HepG2 (cell line): ENCODE measurements around the gene TCEA3. TPM values are rescaled to one million over a fixed set of nuclear protein-coding genes. Genes with fewer than 3 reads are reported as not detected.

Experiments used
- ATAC-seq: fragments of 200-7000 bp; cut with Tn5 transposase; 3 replicates; pipeline ENCODE4 v1.9.1; 2020; ENCODE audit warnings: mild to moderate bottlenecking, moderate library complexity
- BruUV-seq: library from RNA; stranded (reverse); fragments of 400-500 nt; replicated peaks from 2 replicates; lab custom pipeline; 2021; lab: Mats Ljungman, UMichigan
- CTCF ChIA-PET: fragments of 300-600 bp; formaldehyde crosslinking; extraction: SDS; loops from one replicate; lab custom pipeline; 2021; ENCODE audit warnings: low total read pairs, inconsistent platforms, low intra/inter-chr PET ratio; lab: Yijun Ruan, JAX
- POLR2A ChIA-PET: fragments of 350-600 bp; sonication (Branson Sonifier 250); formaldehyde crosslinking; loops from one replicate; lab custom pipeline; 2020; ENCODE audit warnings: antibody characterized with exemption, inconsistent platforms; lab: Yijun Ruan, JAX
- DNase-seq: peaks from one replicate; pipeline ENCODE4 v3.0.0-alpha.2; 2015; ENCODE audit warnings: low spot score
- FAIRE-seq: peaks from 3 replicates; lab custom pipeline; 2011; peaks lifted over from hg19 to GRCh38; lab: Jason Lieb, UNC
- H2AFZ ChIP-seq: one replicate; pipeline ENCODE4 v1.6.1; 2011; ENCODE audit warnings: low read length, inconsistent platforms
- H3K27ac ChIP-seq: fragments of 300-600 bp; 3 replicates; pipeline ENCODE4 v1.8.0; 2011; ENCODE audit warnings: mixed run types, mild to moderate bottlenecking, mixed read lengths, low read length, inconsistent platforms; ENCODE audit not compliant: insufficient read depth; ENCODE audit errors: extremely low read length
- H3K27me3 ChIP-seq, 2 experiments: fragments of 200-600 bp in 1 of 2; 2 replicates in 1 of 2; 3 replicates in 1 of 2; pipeline versions ENCODE4 v1.6.0 to v1.8.0; 2011; ENCODE audit warnings: low read length in 2 of 2, mild to moderate bottlenecking in 2 of 2, moderate library complexity in 2 of 2, inconsistent platforms in 1 of 2; ENCODE audit not compliant: insufficient read depth in 2 of 2, control insufficient read depth in 1 of 2
- H3K36me3 ChIP-seq, 2 experiments: fragments of 200-600 bp in 1 of 2; replicated peaks in 1 of 2; 2 replicates in 1 of 2; 3 replicates in 1 of 2; pipeline versions ENCODE4 v1.5.1 to v1.8.0; 2011; ENCODE audit warnings: low read length in 2 of 2, inconsistent platforms in 1 of 2; ENCODE audit not compliant: insufficient read depth in 2 of 2, control insufficient read depth in 1 of 2
- H3K4me1 ChIP-seq: 2 replicates; pipeline ENCODE4 v1.5.1; 2012; ENCODE audit warnings: low read length, inconsistent platforms; ENCODE audit not compliant: insufficient read depth
- H3K4me2 ChIP-seq: 2 replicates; pipeline ENCODE4 v1.6.0; 2011; ENCODE audit warnings: low read depth, low read length, inconsistent platforms
- H3K4me3 ChIP-seq, 3 experiments: fragments of 200-600 bp in 1 of 3; sonication (generic), shearing (Covaris generic) in 1 of 3; replicated peaks in 1 of 3; 2 replicates each; pipeline ENCODE4 v1.5.1; 2011 to 2016; ENCODE audit warnings: low read length in 3 of 3, inconsistent platforms in 2 of 3, low read depth in 2 of 3, mild to moderate bottlenecking in 2 of 3, control low read depth in 1 of 3, mixed read lengths in 1 of 3; ENCODE audit not compliant: insufficient read depth in 1 of 3
- H3K79me2 ChIP-seq: one replicate; pipeline ENCODE4 v1.6.1; 2011; ENCODE audit warnings: low read length, inconsistent platforms; ENCODE audit not compliant: insufficient read depth
- H3K9ac ChIP-seq: 2 replicates; pipeline ENCODE4 v1.6.0; 2011; ENCODE audit warnings: mild to moderate bottlenecking, low read depth, low read length, inconsistent platforms; ENCODE audit not compliant: insufficient read depth
- H3K9me3 ChIP-seq: 2 replicates; pipeline ENCODE4 v1.5.1; 2012; ENCODE audit warnings: mild to moderate bottlenecking, low read length
- H4K20me1 ChIP-seq: 2 replicates; pipeline ENCODE4 v1.6.0; 2011; ENCODE audit warnings: inconsistent platforms, mild to moderate bottlenecking, low read length, moderate library complexity; ENCODE audit not compliant: insufficient read depth
- EED ChIP-seq: sonication (generic); formaldehyde crosslinking; IDR thresholded peaks from 2 replicates; pipeline ENCODE4 v1.5.0; 2020; ENCODE audit warnings: mild to moderate bottlenecking, missing genetic modification reagents
- EP300 ChIP-seq, 3 experiments: sonication (generic) in 1 of 3; formaldehyde crosslinking in 1 of 3; IDR thresholded peaks; 2 replicates each; pipeline versions ENCODE4 v1.5.1 to v1.6.1; 2011 to 2020; ENCODE audit warnings: low read depth in 2 of 3, low read length in 2 of 3, borderline replicate concordance in 1 of 3, improper control_type of control experiment in 1 of 3, mild to moderate bottlenecking in 1 of 3, missing genetic modification reagents in 1 of 3, moderate library complexity in 1 of 3
- FOXA1 ChIP-seq, 2 experiments: fragments of 450-650 bp in 1 of 2; sonication (generic) in 1 of 2; formaldehyde crosslinking in 1 of 2; IDR thresholded peaks; 2 replicates each; pipeline versions ENCODE4 v1.4.0 to v1.6.1; 2016 to 2020; ENCODE audit warnings: missing genetic modification reagents in 1 of 2
- IKZF1 ChIP-seq: fragments of 450-650 bp; IDR thresholded peaks from 2 replicates; pipeline ENCODE4 v1.7.1; 2016
- JUNB ChIP-seq: sonication (generic); formaldehyde crosslinking; IDR thresholded peaks from 2 replicates; pipeline ENCODE4 v1.8.0; 2022; ENCODE audit warnings: missing genetic modification reagents, mild to moderate bottlenecking, borderline replicate concordance
- KDM6A ChIP-seq: IDR thresholded peaks from 2 replicates; pipeline ENCODE4 v1.6.1; 2016; ENCODE audit warnings: low read depth
- KLF12 ChIP-seq: sonication (generic); formaldehyde crosslinking; IDR thresholded peaks from 2 replicates; pipeline ENCODE4 v1.4.0; 2020; ENCODE audit warnings: missing genetic modification reagents, borderline replicate concordance
- KLF6 ChIP-seq: IDR thresholded peaks from 2 replicates; pipeline ENCODE4 v1.8.0; 2016; ENCODE audit warnings: missing biosample characterization, missing genetic modification reagents
- MAX ChIP-seq: IDR thresholded peaks from 2 replicates; pipeline ENCODE4 v1.6.1; 2012; ENCODE audit warnings: inconsistent platforms
- PAF1 ChIP-seq: IDR thresholded peaks from 2 replicates; pipeline ENCODE4 v1.6.1; 2016; ENCODE audit warnings: missing genetic modification reagents, missing compliant biosample characterization
- PTBP1 ChIP-seq: fragments of 200-400 bp; formaldehyde crosslinking; IDR thresholded peaks from 2 replicates; pipeline ENCODE4 v1.6.1; 2018; ENCODE audit warnings: low read length, low read depth; ENCODE audit not compliant: poor library complexity, severe bottlenecking
- STAT6 ChIP-seq: sonication (generic); formaldehyde crosslinking; IDR thresholded peaks from 2 replicates; pipeline ENCODE4 v1.4.0; 2020; ENCODE audit warnings: missing genetic modification reagents, mild to moderate bottlenecking, borderline replicate concordance
- TARDBP ChIP-seq: sonication (generic); formaldehyde crosslinking; IDR thresholded peaks from 2 replicates; pipeline ENCODE4 v1.8.0; 2022; ENCODE audit warnings: mild to moderate bottlenecking, missing genetic modification reagents
- TOPORS ChIP-seq: sonication (generic); formaldehyde crosslinking; IDR thresholded peaks from 2 replicates; pipeline ENCODE4 v1.8.0; 2023; ENCODE audit warnings: mild to moderate bottlenecking, missing genetic modification reagents
- U2AF1 ChIP-seq: fragments of 200-400 bp; formaldehyde crosslinking; optimal IDR thresholded peaks from 2 replicates; pipeline ENCODE3; 2017; ENCODE audit warnings: mild to moderate bottlenecking, low read depth, low read length
- ZNF24 ChIP-seq: fragments of 450-650 bp; IDR thresholded peaks from 2 replicates; pipeline ENCODE4 v1.6.1; 2017; ENCODE audit warnings: antibody characterized with exemption, mild to moderate bottlenecking
- ZNF331 ChIP-seq: sonication (generic); formaldehyde crosslinking; IDR thresholded peaks from 2 replicates; pipeline ENCODE4 v1.4.0; 2020; ENCODE audit warnings: missing genetic modification reagents
- ZNF354B ChIP-seq: sonication (generic); formaldehyde crosslinking; IDR thresholded peaks from 2 replicates; pipeline ENCODE4 v1.8.0; 2022; ENCODE audit warnings: mild to moderate bottlenecking, missing genetic modification reagents
- ZNF784 ChIP-seq: sonication (generic); formaldehyde crosslinking; IDR thresholded peaks from 2 replicates; pipeline ENCODE4 v1.5.1; 2020; ENCODE audit warnings: missing genetic modification reagents, mild to moderate bottlenecking, borderline replicate concordance
- WGBS: methylation state at CpG from one replicate; pipeline ENCODE4 v1.1.6; 2017; ENCODE audit warnings: low lambda C conversion rate; 5-methylcytosine and 5-hydroxymethylcytosine counted together
- in situ Hi-C: cut with HindIII; loops from 2 replicates; pipeline ENCODE4 v1.10.0; 2017; ENCODE audit warnings: low pct_unique_long_range_greater_than_20kb; ENCODE audit not compliant: extremely low pct_ligation_motif_present
- intact Hi-C: fragments of 100-400 bp; cut with micrococcal nuclease; formaldehyde crosslinking; loops from one replicate; pipeline ENCODE4 v1.10.0; 2022; ENCODE audit not compliant: unreplicated experiment
- polyA plus RNA-seq, 8 experiments: library from polyadenylated mRNA; depleted of rRNA in 3 of 8; stranded (reverse) in 7 of 8; unstranded in 1 of 8; fragments of >200 nt; fragmentation: Illumina TruSeq in 4 of 8; extraction: Trizol in 4 of 8; gene quantifications; 2 replicates each; pipeline versions ENCODE4 v1.2.1 to v1.2.3, GENCODE V29; 2011 to 2016; ENCODE audit warnings: low read depth in 4 of 8, missing spikeins in 1 of 8, mixed read lengths in 1 of 8; ENCODE audit not compliant: insufficient read depth in 1 of 8
- total RNA-seq, 5 experiments: library from RNA; depleted of rRNA; stranded (reverse); fragments of >200 nt; fragmentation: Illumina TruSeq; extraction: Trizol; gene quantifications; 2 replicates each; pipeline ENCODE4 v1.2.3, GENCODE V29; 2016; ENCODE audit warnings: low read depth in 1 of 5
- TF ChIP-seq, protein P1 (sequence below): sonication (generic); formaldehyde crosslinking; IDR thresholded peaks from 2 replicates; pipeline ENCODE4 v1.5.0; 2020; ENCODE audit warnings: missing genetic modification reagents, mild to moderate bottlenecking, borderline replicate concordance

TCEA3 gene
- total and polyA plus RNA-seq, 2 of the 13 experiments (the other 11 are each of a cell fraction or from before 2014, with no cell fraction given), result 55.5 to 84.6 TPM

- no peaks in the 10 kb centered on the region for H3K9me3 ChIP-seq
- ATAC-seq (no peak), DNase-seq (no peak), FAIRE-seq (peak; percentile 98)
- H3K36me3 ChIP-seq, result peaks cover 21 to 29% of the 10 kb centered on the region in 2 experiments
- no peak overlapping the region for H2AFZ ChIP-seq
- intact Hi-C loops, result no loop called here
- CTCF ChIA-PET, result no interaction called here
- H3K4me2 ChIP-seq, result no peak overlapping the region
- BruUV-seq, result no TSS peak
- POLR2A ChIA-PET, result no interaction called here
- no peak overlapping the region for H3K9ac ChIP-seq
- no peaks in the 10 kb centered on the region for H4K20me1 ChIP-seq
- H3K79me2 ChIP-seq, result no peaks in the 10 kb centered on the region
- H3K4me1 ChIP-seq, result peaks cover 19% of the 10 kb centered on the region; the same call in 1 of the 2 replicates
- in situ Hi-C loops, result no loop called here
- no peak overlapping the region for H3K4me3 ChIP-seq
- 72% methylated on average over 2 of the region's 2 CpGs for WGBS
- H3K27me3 ChIP-seq, result no peaks in the 10 kb centered on the region
- no peak overlapping the region for H3K27ac ChIP-seq
- TF ChIP-seq STAT6 (CRISPR knock-in tag) (no peak), MAX (no peak), EED (CRISPR knock-in tag) (no peak), EP300 (IDR thresholded peaks at IDR 0.05; ENCODE audit: low read depth in 2 of 2, low read length in 2 of 2) (no peak), EP300 (CRISPR knock-in tag; IDR thresholded peaks at IDR 0.05; ENCODE audit: borderline replicate concordance) (no peak), FOXA1 (IDR thresholded peaks at IDR 0.05) (0 out of 2 replicates have a peak, but pooled peaks have one; percentile 45), FOXA1 (CRISPR knock-in tag; IDR thresholded peaks at IDR 0.05) (no peak), ZNF24 (no peak), TOPORS (CRISPR knock-in tag) (no peak), JUNB (CRISPR knock-in tag) (0 out of 2 replicates have a peak, but pooled peaks have one; percentile 17), ZNF354B (CRISPR knock-in tag) (no peak), KDM6A (no peak), ZNF784 (CRISPR knock-in tag) (no peak), IKZF1 (0 out of 2 replicates have a peak, but pooled peaks have one; percentile 23), PAF1 (CRISPR knock-in tag) (no peak), KLF6 (CRISPR knock-in tag) (no peak), TARDBP (0 out of 2 replicates have a peak, but pooled peaks have one; percentile 76), U2AF1 (no peak), PTBP1 (no peak), ZNF331 (CRISPR knock-in tag) (no peak), KLF12 (CRISPR knock-in tag) (no peak)
- TF ChIP-seq, protein P1, sequence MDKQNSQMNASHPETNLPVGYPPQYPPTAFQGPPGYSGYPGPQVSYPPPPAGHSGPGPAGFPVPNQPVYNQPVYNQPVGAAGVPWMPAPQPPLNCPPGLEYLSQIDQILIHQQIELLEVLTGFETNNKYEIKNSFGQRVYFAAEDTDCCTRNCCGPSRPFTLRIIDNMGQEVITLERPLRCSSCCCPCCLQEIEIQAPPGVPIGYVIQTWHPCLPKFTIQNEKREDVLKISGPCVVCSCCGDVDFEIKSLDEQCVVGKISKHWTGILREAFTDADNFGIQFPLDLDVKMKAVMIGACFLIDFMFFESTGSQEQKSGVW (CRISPR knock-in tag), result no peak
Observed at GRCh38 chr1:23392125-23392855, 32.3 kb downstream of the TCEA3 start.
